ENCODE data around the gene NPHP4.

Gene NPHP4

GRCh38 chr1:5980314-5981008, 11.8 kb downstream of the NPHP4 start:
- no peak overlapping the region for H3K4me3 ChIP-seq (ENCODE audit: low read depth, low read length)
- TF ChIP-seq CTCF (IDR thresholded peaks at IDR 0.05; ENCODE audit: borderline replicate concordance, insufficient read depth, low read depth, low read length): no peak

DNA sequence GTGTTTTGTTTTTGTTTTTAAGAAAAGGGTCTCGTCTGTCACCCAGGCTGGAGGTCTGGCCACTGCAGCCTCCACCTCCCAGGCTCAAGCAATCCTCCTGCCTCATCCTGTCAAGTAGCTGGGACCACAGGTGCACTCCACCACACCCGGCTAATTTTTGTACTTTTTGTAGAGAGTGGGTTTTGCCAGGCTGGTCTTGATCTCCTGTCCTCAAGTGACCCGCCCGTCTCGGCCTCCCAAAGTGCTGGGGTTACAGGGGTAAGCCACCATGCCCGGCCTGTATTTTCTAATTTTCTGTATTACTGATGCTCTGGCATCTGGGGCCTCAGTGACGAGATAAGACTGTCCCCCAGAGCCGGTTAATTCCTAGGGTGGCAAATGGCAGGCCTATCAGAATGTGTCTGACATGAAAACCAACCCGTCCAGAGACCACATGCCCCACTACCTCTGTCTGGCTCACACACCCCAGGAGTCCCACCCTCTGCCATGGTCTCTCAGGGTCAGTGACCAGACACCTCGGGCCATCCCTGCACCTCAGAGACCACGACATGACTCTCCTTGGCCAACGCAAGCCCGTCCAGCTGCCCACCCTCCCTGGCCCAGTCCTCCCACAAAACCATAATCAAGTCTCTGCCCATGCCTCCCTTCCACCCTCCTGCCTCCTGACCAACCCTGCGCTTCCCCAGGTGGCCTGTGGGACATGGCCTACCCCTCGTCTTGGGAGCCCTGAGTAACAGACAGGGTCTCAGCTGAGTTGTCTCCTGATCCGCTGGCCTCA, 12.5 kb downstream of the NPHP4 start:
- H3K4me3 ChIP-seq (ENCODE audit: low read depth, low read length): no peak overlapping the region
- no peak for TF ChIP-seq CTCF (IDR thresholded peaks at IDR 0.05; ENCODE audit: borderline replicate concordance, insufficient read depth, low read depth, low read length)

GRCh38 chr1:5978452-5978851, 13.8 kb downstream of the NPHP4 start:
- no peak overlapping the region for H3K4me3 ChIP-seq (ENCODE audit: low read depth, low read length)
- no peak for TF ChIP-seq CTCF (IDR thresholded peaks at IDR 0.05; ENCODE audit: borderline replicate concordance, insufficient read depth, low read depth, low read length)

DNA sequence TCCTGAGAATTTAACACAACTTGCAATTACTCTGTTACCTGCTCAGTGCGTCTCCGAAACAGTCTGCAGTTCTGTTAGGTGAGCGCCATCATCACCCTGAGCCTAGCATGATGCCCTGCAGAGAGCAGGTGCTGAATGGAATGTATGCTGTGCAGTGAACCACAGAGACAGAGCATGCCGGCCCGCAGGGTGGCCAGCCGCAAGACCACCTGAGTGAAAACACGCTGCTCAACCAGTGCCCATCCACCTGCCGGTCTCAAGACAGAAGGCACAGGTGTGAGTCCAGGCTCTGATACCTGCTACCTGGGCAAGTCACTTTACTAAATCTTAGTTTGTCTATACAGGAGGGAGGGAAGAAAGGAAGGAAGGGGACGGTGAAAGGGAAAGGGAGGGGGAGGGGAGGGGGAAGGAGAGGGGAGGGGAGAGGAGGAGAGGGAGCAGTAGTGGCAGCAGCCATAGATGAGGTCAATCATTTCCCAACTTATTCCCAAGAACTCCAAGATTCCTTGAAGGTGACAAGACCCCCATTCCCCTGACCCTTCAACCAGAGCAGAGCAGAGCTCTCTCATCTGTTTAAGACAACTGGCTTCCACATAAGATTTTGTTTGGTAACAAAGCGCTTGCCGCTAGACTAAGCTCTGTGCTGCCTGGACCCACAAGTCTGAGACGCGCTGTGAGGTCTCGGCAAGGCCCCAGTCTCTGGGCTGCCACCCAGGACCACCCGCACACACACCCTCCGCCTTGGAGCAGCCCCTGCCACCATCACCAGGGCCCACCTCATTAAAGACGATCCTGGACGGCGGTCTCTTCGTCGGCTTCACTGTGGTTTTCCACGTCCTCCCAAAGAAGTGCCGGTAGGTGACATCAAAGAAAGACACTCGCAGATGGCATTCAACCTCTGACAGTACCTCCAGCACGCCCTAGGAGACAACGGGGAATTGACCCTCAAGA, 14.5 kb downstream of the NPHP4 start:
- no peak for TF ChIP-seq CTCF (IDR thresholded peaks at IDR 0.05; ENCODE audit: borderline replicate concordance, insufficient read depth, low read depth, low read length)
- no peak overlapping the region for H3K4me3 ChIP-seq (ENCODE audit: low read depth, low read length)

DNA sequence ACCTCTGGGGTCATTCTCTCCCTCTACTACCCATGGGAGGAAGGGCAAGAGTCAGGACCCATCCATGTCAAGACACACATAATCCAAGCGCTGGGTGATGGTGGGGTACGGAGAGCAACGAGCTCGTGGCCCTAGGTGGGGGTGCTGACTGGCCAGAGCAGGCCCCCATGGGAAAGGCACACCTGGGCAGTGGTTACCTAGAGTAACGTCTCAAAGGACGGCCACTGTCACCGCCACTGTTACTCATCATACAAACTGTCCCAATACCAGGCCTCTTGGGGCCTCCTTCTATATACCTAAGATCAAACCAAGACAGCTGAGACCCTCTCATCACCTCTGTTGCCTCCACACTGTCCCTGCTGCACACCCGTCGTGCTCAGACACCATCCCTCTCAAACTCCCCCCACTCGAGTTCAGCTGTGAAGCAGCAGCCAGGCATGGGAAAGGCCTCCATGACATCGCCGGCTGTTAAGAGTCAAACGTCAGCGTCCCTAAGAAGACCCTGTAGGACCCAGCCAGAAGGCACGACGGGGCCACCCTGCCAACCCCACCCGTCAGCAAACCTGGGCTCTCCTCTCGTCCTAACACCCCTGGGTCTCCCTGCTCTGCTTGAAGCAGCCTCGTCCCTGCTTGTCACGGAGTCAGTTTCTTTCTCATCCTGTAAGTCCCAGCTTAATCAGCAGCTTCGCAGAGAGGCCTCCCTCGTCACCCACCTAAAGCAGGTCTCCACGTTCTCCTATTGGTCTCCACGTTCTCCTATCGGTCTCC, 15.3 kb downstream of the NPHP4 start:
- no peak for TF ChIP-seq CTCF (IDR thresholded peaks at IDR 0.05; ENCODE audit: borderline replicate concordance, insufficient read depth, low read depth, low read length)
- no peak overlapping the region for H3K4me3 ChIP-seq (ENCODE audit: low read depth, low read length)

- H3K4me3 ChIP-seq (ENCODE audit: low read depth, low read length): no peak overlapping the region
- TF ChIP-seq CTCF (IDR thresholded peaks at IDR 0.05; ENCODE audit: borderline replicate concordance, insufficient read depth, low read depth, low read length): no peak
These were observed 16.0 kb downstream of the NPHP4 start for GRCh38 chr1:5976231-5976630.

Measured in GM12875 (cell line).